IMR-90 (cell line): ENCODE data around the gene NFKBIE. TPM values are rescaled to one million over a fixed set of nuclear protein-coding genes. Genes with fewer than 3 reads are reported as not detected.

ENCODE experiments used
- ATAC-seq: fragments of 200-7000 bp; cut with Tn5 transposase; 2 replicates; pipeline ENCODE4 v1.9.1; 2020; ENCODE audit warnings: low read depth, mild to moderate bottlenecking, moderate library complexity
- BruUV-seq: library from RNA; stranded (reverse); fragments of 400-500 nt; replicated peaks from 2 replicates; lab custom pipeline; 2021; lab: Mats Ljungman, UMichigan
- CTCF ChIA-PET: fragments of 300-600 bp; formaldehyde crosslinking; extraction: SDS; loops from one replicate; lab custom pipeline; 2021; ENCODE audit warnings: antibody characterized with exemption; lab: Yijun Ruan, JAX
- POLR2A ChIA-PET: fragments of 300-600 bp; sonication (Branson Sonifier 250); formaldehyde crosslinking; loops from one replicate; lab custom pipeline; 2022; ENCODE audit warnings: antibody characterized with exemption; ENCODE audit not compliant: unreplicated experiment; lab: Charles Lee
- DNase-seq: peaks from one replicate; pipeline ENCODE4 v3.0.0; 2013
- H2AFZ ChIP-seq: replicated peaks from 2 replicates; pipeline ENCODE3; 2013; ENCODE audit warnings: low read length, mild to moderate bottlenecking; ENCODE audit not compliant: poor library complexity
- H2AK5ac ChIP-seq: 2 replicates; pipeline ENCODE4 v1.6.1; 2013; ENCODE audit warnings: low read depth, low read length, inconsistent platforms
- H2AK9ac ChIP-seq: replicated peaks from 2 replicates; pipeline ENCODE3; 2013; ENCODE audit warnings: mild to moderate bottlenecking, low read depth, low read length, moderate library complexity; ENCODE audit not compliant: poor library complexity
- H2BK120ac ChIP-seq: 2 replicates; pipeline ENCODE4 v1.6.1; 2013; ENCODE audit warnings: low read depth, low read length, inconsistent platforms
- H2BK15ac ChIP-seq: 3 replicates; pipeline ENCODE4 v1.6.1; 2013; ENCODE audit warnings: low read depth, low read length, inconsistent platforms
- H2BK20ac ChIP-seq: 2 replicates; pipeline ENCODE4 v1.6.1; 2013; ENCODE audit warnings: low read depth, mild to moderate bottlenecking, inconsistent platforms, low read length, moderate library complexity
- H2BK5ac ChIP-seq: 2 replicates; pipeline ENCODE4 v1.6.1; 2013; ENCODE audit warnings: mild to moderate bottlenecking, low read depth, low read length, inconsistent platforms; ENCODE audit not compliant: poor library complexity, severe bottlenecking
- H3K14ac ChIP-seq: replicated peaks from 2 replicates; pipeline ENCODE4 v1.6.1; 2013; ENCODE audit warnings: low read depth, low read length, inconsistent platforms
- H3K18ac ChIP-seq: 2 replicates; pipeline ENCODE4 v1.6.1; 2013; ENCODE audit warnings: low read depth, low read length, control low read depth
- H3K23ac ChIP-seq: 2 replicates; pipeline ENCODE4 v1.6.1; 2013; ENCODE audit warnings: low read depth, low read length, inconsistent platforms
- H3K27ac ChIP-seq: 2 replicates; pipeline ENCODE4 v1.5.1; 2013; ENCODE audit warnings: mild to moderate bottlenecking, control low read depth, low read length; ENCODE audit not compliant: insufficient read depth
- H3K27me3 ChIP-seq: 2 replicates; pipeline ENCODE4 v1.6.1; 2013; ENCODE audit warnings: low read length; ENCODE audit not compliant: control insufficient read depth, insufficient read depth
- H3K36me3 ChIP-seq: 2 replicates; pipeline ENCODE4 v1.6.1; 2013; ENCODE audit warnings: low read length, mixed read lengths; ENCODE audit not compliant: control insufficient read depth, insufficient read depth
- H3K4ac ChIP-seq: 2 replicates; pipeline ENCODE4 v1.6.1; 2013; ENCODE audit warnings: low read depth, low read length, inconsistent platforms
- H3K4me1 ChIP-seq: 2 replicates; pipeline ENCODE4 v1.6.1; 2013; ENCODE audit warnings: low read length, mixed read lengths; ENCODE audit not compliant: control insufficient read depth, insufficient read depth
- H3K4me2 ChIP-seq: 2 replicates; pipeline ENCODE4 v1.6.1; 2013; ENCODE audit warnings: low read depth, mild to moderate bottlenecking, control low read depth, low read length, moderate library complexity
- H3K4me3 ChIP-seq: 2 replicates; pipeline ENCODE4 v1.5.1; 2013; ENCODE audit warnings: low read depth, mild to moderate bottlenecking, control low read depth, low read length, moderate library complexity; ENCODE audit not compliant: insufficient read depth
- H3K56ac ChIP-seq: 2 replicates; pipeline ENCODE4 v1.6.1; 2013; ENCODE audit warnings: low read length, inconsistent platforms; ENCODE audit not compliant: insufficient read depth; ENCODE audit errors: extremely low read depth
- H3K79me1 ChIP-seq, 2 experiments: 2 replicates each; pipeline ENCODE4 v1.6.1; 2013; ENCODE audit warnings: low read length in 2 of 2, inconsistent platforms in 1 of 2, low read depth in 1 of 2
- H3K9ac ChIP-seq: 2 replicates; pipeline ENCODE4 v1.6.1; 2013; ENCODE audit warnings: low read depth, low read length, control low read depth
- H3K9me1 ChIP-seq: 2 replicates; pipeline ENCODE4 v1.6.1; 2013; ENCODE audit warnings: low read length, inconsistent platforms; ENCODE audit not compliant: insufficient read depth
- H3K9me3 ChIP-seq: 2 replicates; pipeline ENCODE4 v1.6.1; 2013; ENCODE audit warnings: low read length; ENCODE audit not compliant: control insufficient read depth, insufficient read depth
- H4K20me1 ChIP-seq: 2 replicates; pipeline ENCODE4 v1.6.1; 2013; ENCODE audit warnings: low read length, inconsistent platforms; ENCODE audit not compliant: insufficient read depth
- H4K5ac ChIP-seq: 2 replicates; pipeline ENCODE4 v1.6.1; 2013; ENCODE audit warnings: mild to moderate bottlenecking, low read depth, low read length, control low read depth
- H4K8ac ChIP-seq, 2 experiments: 2 replicates each; pipeline ENCODE4 v1.6.1; 2013; ENCODE audit warnings: low read depth in 2 of 2, low read length in 2 of 2, control low read depth in 1 of 2, inconsistent platforms in 1 of 2
- H4K91ac ChIP-seq: 2 replicates; pipeline ENCODE4 v1.6.1; 2013; ENCODE audit warnings: low read depth, low read length, inconsistent platforms; ENCODE audit not compliant: insufficient read depth
- BHLHE40 ChIP-seq: fragments of 150-350 bp; IDR thresholded peaks from 2 replicates; pipeline ENCODE4 v1.6.1; 2016; ENCODE audit warnings: mild to moderate bottlenecking, low read depth, low read length
- CEBPB ChIP-seq: IDR thresholded peaks from 2 replicates; pipeline ENCODE4 v1.6.1; 2012; ENCODE audit warnings: low read depth, low read length, improper control_type of control experiment
- CHD1 ChIP-seq: IDR thresholded peaks from 2 replicates; pipeline ENCODE4 v1.6.1; 2012; ENCODE audit warnings: low read depth, low read length, improper control_type of control experiment
- CTCF ChIP-seq: conservative IDR thresholded peaks from 2 replicates; pipeline ENCODE4 v1.5.1; 2012; ENCODE audit warnings: mild to moderate bottlenecking, low read depth, low read length, improper control_type of control experiment
- ELK1 ChIP-seq: fragments of 150-350 bp; IDR thresholded peaks from 2 replicates; pipeline ENCODE4 v1.6.1; 2016; ENCODE audit warnings: low read depth, mild to moderate bottlenecking, low read length, moderate library complexity, borderline replicate concordance
- FOS ChIP-seq: fragments of 150-350 bp; IDR thresholded peaks from 2 replicates; pipeline ENCODE4 v1.6.1; 2016; ENCODE audit warnings: low read depth, low read length
- MAFK ChIP-seq: IDR thresholded peaks from 2 replicates; pipeline ENCODE4 v1.6.1; 2012; ENCODE audit warnings: low read depth, low read length, improper control_type of control experiment
- MAZ ChIP-seq: IDR thresholded peaks from 2 replicates; pipeline ENCODE4 v1.6.1; 2012; ENCODE audit warnings: low read depth, mild to moderate bottlenecking, low read length, improper control_type of control experiment, moderate library complexity, borderline replicate concordance
- MXI1 ChIP-seq: IDR thresholded peaks from 2 replicates; pipeline ENCODE4 v1.6.1; 2012; ENCODE audit warnings: low read depth, mild to moderate bottlenecking, low read length, moderate library complexity, borderline replicate concordance
- NFE2L2 ChIP-seq: fragments of 150-350 bp; IDR thresholded peaks from 2 replicates; pipeline ENCODE4 v1.6.1; 2016; ENCODE audit warnings: low read depth, mild to moderate bottlenecking, low read length
- POLR2A ChIP-seq: IDR thresholded peaks from 2 replicates; pipeline ENCODE4 v1.6.1; 2012; ENCODE audit warnings: mild to moderate bottlenecking, low read depth, low read length
- RAD21 ChIP-seq: IDR thresholded peaks from 2 replicates; pipeline ENCODE4 v1.6.1; 2012; ENCODE audit warnings: low read length, improper control_type of control experiment
- RCOR1 ChIP-seq: IDR thresholded peaks from 2 replicates; pipeline ENCODE4 v1.6.1; 2012; ENCODE audit warnings: mild to moderate bottlenecking, low read length, improper control_type of control experiment; ENCODE audit not compliant: insufficient replicate concordance
- RFX5 ChIP-seq: IDR thresholded peaks from 2 replicates; pipeline ENCODE4 v1.8.0; 2012; ENCODE audit warnings: low read depth, mild to moderate bottlenecking, low read length, moderate library complexity
- SMC3 ChIP-seq: fragments of 150-350 bp; IDR thresholded peaks from 2 replicates; pipeline ENCODE4 v1.6.1; 2016; ENCODE audit warnings: low read depth, mild to moderate bottlenecking, antibody characterized with exemption, low read length, moderate library complexity
- WGBS, 2 experiments: methylation state at CpG; one replicate each; pipeline versions ENCODE4 v1.1.5 to v1.1.7; 2013; ENCODE audit warnings: missing lambda C conversion rate in 2 of 2; ENCODE audit not compliant: insufficient read length in 1 of 2; ENCODE audit errors: extremely low coverage in 2 of 2; 5-methylcytosine and 5-hydroxymethylcytosine counted together
- dilution Hi-C: fragments of 300-500 bp; cut with HindIII; formaldehyde crosslinking; loops from one replicate; pipeline ENCODE4 v1.14.3; 2018; ENCODE audit warnings: low sequenced_read_pairs; ENCODE audit not compliant: unreplicated experiment
- in situ Hi-C: fragments of 300-500 bp; cut with MboI; formaldehyde crosslinking; loops from 3 replicates; pipeline ENCODE4 v1.14.3; 2019; ENCODE audit warnings: low sequenced_read_pairs, inconsistent platforms, mixed read lengths
- intact Hi-C: fragments of 100-400 bp; cut with micrococcal nuclease; formaldehyde crosslinking; loops from 2 replicates; pipeline ENCODE4 v1.10.0; 2022
- polyA plus RNA-seq, 3 experiments: library from polyadenylated mRNA; depleted of rRNA; stranded (reverse); fragments of >200 nt; gene quantifications; 2 replicates each; pipeline ENCODE4 v1.2.3, GENCODE V29; 2012; ENCODE audit warnings: low replicate concordance in 1 of 3
- total RNA-seq: library from RNA; depleted of rRNA; stranded (reverse); fragments of >200 nt; gene quantifications from 2 replicates; pipeline ENCODE4 v1.2.3, GENCODE V29; 2012
- TF ChIP-seq, protein P1 (sequence below): fragments of 150-350 bp; IDR thresholded peaks from 2 replicates; pipeline ENCODE4 v1.6.1; 2017; ENCODE audit warnings: mild to moderate bottlenecking, antibody characterized with exemption, low read length, low read depth

The NFKBIE gene
- total and polyA plus RNA-seq, 2 of the 4 experiments (the other 2 are of a cell fraction) = 7.9 to 13.0 TPM

DNA sequence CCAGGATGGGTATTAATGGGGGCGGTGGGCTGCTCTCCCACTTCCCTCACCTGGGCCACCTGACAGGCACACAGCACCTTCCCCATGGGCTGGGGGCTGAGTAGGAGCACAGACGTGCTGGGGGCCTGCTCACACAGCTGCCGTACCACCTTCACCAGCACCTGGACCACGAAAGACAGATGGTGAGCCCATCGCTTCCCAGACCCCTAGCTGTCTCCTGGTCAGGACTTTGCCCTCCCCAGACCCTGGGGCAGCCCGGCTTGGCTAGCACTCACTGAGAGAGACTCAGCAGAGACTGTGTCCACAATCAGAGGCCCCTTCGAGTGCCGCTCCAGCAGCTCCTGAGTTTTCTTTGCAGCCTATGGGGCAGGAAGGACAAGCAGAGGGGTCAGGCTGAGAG lies 35.8 kb upstream of the NFKBIE start:
- Histone ChIP-seq H2AK5ac (no peak overlapping the region), H2BK15ac (no peak overlapping the region), H3K23ac (no peak overlapping the region), H3K9me3 (no peaks in the 10 kb centered on the region), H4K91ac (no peak overlapping the region), H2AK9ac (no peak overlapping the region), H2AFZ (no peak overlapping the region), H3K4me3 (no peak overlapping the region), H3K9ac (no peak overlapping the region), H2BK20ac (no peak overlapping the region), H4K5ac (no peak overlapping the region), H3K18ac (no peak overlapping the region), H3K56ac (no peak overlapping the region), H3K27ac (no peak overlapping the region), H3K9me1 (no peaks in the 10 kb centered on the region; the same call in 1 of the 2 replicates), H3K4ac (no peak overlapping the region), H3K14ac (no peak overlapping the region), H3K27me3 (peaks cover 16% of the 10 kb centered on the region; the same call in 1 of the 2 replicates), H4K20me1 (no peaks in the 10 kb centered on the region), H2BK5ac (no peak overlapping the region), H3K79me1 (no peaks in the 10 kb centered on the region), H3K4me2 (no peak overlapping the region), H3K4me1 (no peaks in the 10 kb centered on the region), H4K8ac (no peak overlapping the region), H2BK120ac (no peak overlapping the region), H3K36me3 (peaks cover 50% of the 10 kb centered on the region)
- dilution Hi-C loops = no loop called here
- ATAC-seq (no peak), DNase-seq (no peak)
- ChIA-PET POLR2A (no interaction called here), CTCF (no interaction called here)
- intact Hi-C loops = no loop called here
- WGBS, 2 experiments = 95% methylated on average over 6 of the region's 8 CpGs; no CpG with 5 or more reads in 1 of the 2 experiments
- BruUV-seq = no TSS peak
- in situ Hi-C loops = no loop called here
- TF ChIP-seq POLR2A (no peak), BHLHE40 (no peak), ELK1 (no peak), MAFK (no peak), SMC3 (no peak), NFE2L2 (no peak), MXI1 (no peak), RFX5 (no peak), RCOR1 (no peak), FOS (no peak), MAZ (no peak), CTCF (no peak), CEBPB (no peak), RAD21 (no peak), CHD1 (no peak)
- TF ChIP-seq, protein P1, sequence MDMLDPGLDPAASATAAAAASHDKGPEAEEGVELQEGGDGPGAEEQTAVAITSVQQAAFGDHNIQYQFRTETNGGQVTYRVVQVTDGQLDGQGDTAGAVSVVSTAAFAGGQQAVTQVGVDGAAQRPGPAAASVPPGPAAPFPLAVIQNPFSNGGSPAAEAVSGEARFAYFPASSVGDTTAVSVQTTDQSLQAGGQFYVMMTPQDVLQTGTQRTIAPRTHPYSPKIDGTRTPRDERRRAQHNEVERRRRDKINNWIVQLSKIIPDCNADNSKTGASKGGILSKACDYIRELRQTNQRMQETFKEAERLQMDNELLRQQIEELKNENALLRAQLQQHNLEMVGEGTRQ = no peak
